GM12873 (cell line): ENCODE measurements around the gene KLHL29.

Experiments
- CTCF ChIP-seq: IDR thresholded peaks from 2 replicates; pipeline ENCODE4 v1.5.1; 2012; ENCODE audit warnings: low read depth, mild to moderate bottlenecking, moderate library complexity, low read length, control low read depth; ENCODE audit not compliant: insufficient read depth; ENCODE audit errors: missing control alignments

KLHL29 gene

GRCh38 chr2:23705771-23706612 is 321.0 kb downstream of the KLHL29 start:
- no peak for TF ChIP-seq CTCF

DNA sequence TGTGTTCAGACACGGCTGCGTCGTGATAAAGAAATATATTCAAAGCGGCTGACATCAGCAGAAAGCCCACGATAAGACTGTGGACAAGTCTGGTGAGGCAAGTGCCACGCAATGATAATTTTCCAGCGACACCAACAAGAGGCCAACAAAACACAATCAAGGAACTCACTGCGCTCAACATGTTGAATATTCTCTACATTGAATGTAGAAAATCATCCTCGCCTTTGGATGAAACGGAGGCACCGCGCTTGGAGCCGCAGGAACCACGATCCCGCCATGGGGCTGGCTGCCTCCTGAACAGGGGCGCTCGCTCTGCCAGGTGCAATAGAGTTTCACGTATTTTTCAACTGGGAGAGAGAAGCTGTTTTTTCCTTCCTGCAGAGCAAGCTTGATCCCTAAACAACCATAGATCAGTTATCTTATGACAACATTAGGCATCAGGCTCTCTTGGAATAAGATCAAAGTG is 321.7 kb downstream of the KLHL29 start:
- TF ChIP-seq CTCF: no peak

GRCh38 chr2:23707096-23707495 is 322.1 kb downstream of the KLHL29 start:
- no peak for TF ChIP-seq CTCF

- TF ChIP-seq CTCF: no peak
Measured at GRCh38 chr2:23708771-23709170, 323.8 kb downstream of the KLHL29 start.

DNA sequence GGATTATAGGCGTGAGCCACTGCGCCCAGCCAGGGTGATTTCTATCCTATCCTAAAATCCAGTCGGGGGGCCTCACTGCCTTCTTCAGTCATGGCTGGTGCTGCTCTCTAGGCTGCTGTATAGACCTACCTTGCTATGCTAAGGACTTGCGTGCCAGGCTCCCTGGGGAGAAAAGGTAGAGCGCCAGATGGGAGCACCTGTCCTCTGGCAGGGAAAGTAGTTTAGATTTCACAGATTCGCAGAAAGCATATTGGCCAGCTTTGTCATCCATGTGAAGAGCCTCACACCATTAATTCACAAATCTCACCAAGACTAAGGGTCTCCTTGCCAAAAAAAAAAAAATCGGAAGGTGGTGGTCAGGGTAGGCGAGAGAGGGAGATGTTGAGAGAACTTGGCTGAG is 324.3 kb downstream of the KLHL29 start:
- TF ChIP-seq CTCF: no peak

DNA sequence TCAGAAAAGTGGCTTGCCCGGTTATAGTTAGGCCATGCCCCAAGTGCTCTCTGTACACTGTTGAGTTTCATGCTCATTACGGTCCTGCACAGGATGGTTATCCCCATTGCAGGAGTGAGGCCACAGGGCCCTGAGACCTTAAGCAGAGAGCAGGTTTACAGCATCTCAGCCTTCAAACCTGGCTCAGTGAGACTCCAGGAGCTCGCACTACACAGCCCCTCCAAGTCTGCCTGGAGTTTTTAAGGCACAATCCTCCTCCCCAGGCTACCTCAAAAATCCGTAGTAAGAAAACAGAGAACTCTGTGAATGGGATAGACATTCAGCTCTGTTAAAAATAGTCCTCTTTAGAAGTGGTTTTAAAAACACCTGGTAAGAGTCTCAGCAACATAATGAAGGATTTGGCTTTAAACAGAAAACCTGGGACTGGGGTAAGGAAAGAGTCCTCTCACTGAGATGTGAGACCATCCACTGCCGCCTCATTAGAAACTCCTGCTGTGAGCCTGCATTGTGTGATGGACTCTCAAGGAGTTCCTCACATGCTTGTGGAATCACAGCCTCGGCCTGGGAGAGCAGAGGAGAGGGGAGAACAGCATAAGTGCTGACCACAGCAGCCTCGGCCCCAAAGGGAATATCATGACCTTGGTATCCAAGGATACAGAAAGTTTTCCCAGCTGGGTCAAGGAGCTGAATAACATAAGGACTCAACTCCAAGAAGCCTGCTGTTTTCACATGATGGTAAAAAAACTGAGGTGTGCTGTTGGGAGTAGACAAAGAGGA is 327.2 kb downstream of the KLHL29 start:
- no peak for TF ChIP-seq CTCF

DNA sequence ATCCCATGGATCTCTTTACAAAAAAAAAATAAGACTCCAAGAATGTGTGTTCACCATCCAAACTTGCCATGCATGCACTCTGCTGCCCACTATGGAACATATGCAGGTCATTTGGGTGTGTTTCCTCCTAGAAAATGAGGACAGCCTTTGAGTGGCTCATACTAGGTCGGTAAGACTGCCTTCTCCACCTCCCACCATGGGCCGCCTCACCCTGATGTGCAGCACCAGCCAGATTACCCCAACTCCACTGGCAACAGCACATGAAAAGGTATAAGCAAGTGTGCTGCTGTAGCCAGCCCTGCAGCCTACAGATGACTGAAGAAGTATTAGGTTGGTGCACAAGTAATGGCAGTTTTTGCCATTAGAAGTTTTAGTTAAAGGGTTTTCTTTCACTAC is 327.8 kb downstream of the KLHL29 start:
- TF ChIP-seq CTCF: no peak
